Measurements from ENCODE around the gene PEX11G.

PEX11G gene

GRCh38 chr19:7505682-7506384 lies 17.0 kb upstream of the PEX11G start:
- H3K4me3 ChIP-seq: peak overlapping the region in 1 of 2 donors; percentile 10
- peaks cover 0 to 39% of the 10 kb centered on the region in 2 donors for H3K27me3 ChIP-seq
- TF ChIP-seq CTCF (IDR thresholded peaks at IDR 0.05): no peak
- H3K27ac ChIP-seq: peak overlapping the region in 1 of 2 donors; percentile 33
- H3K36me3 ChIP-seq: no peaks in the 10 kb centered on the region
- DNase-seq: no peak
- intact Hi-C loops (cut with DNase I; ENCODE audit: low total_unique reads): no loop called here
- H3K4me1 ChIP-seq: peaks cover 0 to 24% (median 16%) of the 10 kb centered on the region in 4 donors
- H3K9me3 ChIP-seq: no peaks in the 10 kb centered on the region

- Histone ChIP-seq H3K36me3 (no peaks in the 10 kb centered on the region), H3K4me3 (no peak overlapping the region), H3K9me3 (no peaks in the 10 kb centered on the region), H3K27ac (no peak overlapping the region), H3K27me3 (peaks cover 0 to 45% of the 10 kb centered on the region in 2 donors), H3K4me1 (peaks cover 0 to 28% (median 20%) of the 10 kb centered on the region in 4 donors)
- TF ChIP-seq CTCF (IDR thresholded peaks at IDR 0.05): no peak
- DNase-seq: no peak
- intact Hi-C loops (cut with DNase I; ENCODE audit: low total_unique reads): no loop called here
These were observed 16.4 kb upstream of the PEX11G start for GRCh38 chr19:7505288-7505681.

DNA sequence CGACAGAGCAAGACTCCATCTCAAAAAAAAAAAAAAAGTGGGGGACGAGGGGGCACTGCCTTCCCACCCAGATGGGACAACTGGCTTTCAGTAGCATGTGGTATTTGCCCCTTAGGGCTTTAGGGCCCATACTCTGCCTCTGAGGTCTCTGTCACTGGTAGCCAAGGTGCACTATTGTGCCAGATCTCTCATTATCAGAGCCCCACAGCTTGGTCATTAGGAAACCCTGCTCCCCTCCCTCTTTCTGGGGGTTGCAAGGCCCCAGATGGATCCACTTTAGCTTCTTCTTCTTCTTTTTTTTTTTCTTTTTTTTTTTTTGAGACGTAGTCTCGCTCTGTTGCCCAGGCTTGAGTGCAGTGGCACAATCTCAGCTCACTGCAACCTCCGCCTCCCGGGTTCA lies 15.8 kb upstream of the PEX11G start:
- TF ChIP-seq CTCF (IDR thresholded peaks at IDR 0.05): no peak
- Histone ChIP-seq H3K4me1 (peaks cover 0 to 28% (median 20%) of the 10 kb centered on the region in 4 donors), H3K36me3 (no peaks in the 10 kb centered on the region), H3K9me3 (no peaks in the 10 kb centered on the region), H3K27me3 (peaks cover 0 to 49% of the 10 kb centered on the region in 2 donors), H3K4me3 (no peak overlapping the region), H3K27ac (no peak overlapping the region)
- no peak for DNase-seq
- intact Hi-C loops (cut with DNase I; ENCODE audit: low total_unique reads): no loop called here

DNA sequence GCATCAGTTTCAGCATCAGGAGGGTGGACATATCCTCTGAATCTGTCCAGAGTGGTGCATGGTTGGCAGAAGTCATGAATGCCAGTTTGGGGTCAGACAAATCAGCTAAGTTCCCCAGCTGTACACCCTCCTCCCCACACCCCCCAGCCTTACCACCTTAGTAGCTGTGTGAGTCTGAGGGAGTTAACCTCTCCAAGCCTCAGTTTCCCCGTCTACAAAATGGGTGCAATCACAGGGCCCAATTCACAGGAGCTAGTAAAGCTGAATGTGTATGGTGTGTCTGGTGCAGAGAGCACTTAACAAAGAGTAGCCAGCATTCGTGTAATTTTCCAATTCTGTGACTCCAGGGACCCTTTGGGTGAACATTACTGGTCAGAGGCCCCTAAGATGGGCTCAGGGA lies 13.7 kb upstream of the PEX11G start:
- DNase-seq: no peak
- intact Hi-C loops (cut with DNase I; ENCODE audit: low total_unique reads): no loop called here

GRCh38 chr19:7500811-7501450 lies 12.1 kb upstream of the PEX11G start:
- intact Hi-C loops (cut with DNase I; ENCODE audit: low total_unique reads): no loop called here
- H3K36me3 ChIP-seq: no peaks in the 10 kb centered on the region
- no peak for TF ChIP-seq CTCF (IDR thresholded peaks at IDR 0.05)
- no peak overlapping the region for H3K27ac ChIP-seq
- no peak for DNase-seq
- H3K4me3 ChIP-seq: peak overlapping the region; percentile 29 to 54
- H3K27me3 ChIP-seq: peaks cover 0 to 53% of the 10 kb centered on the region in 2 donors
- no peaks in the 10 kb centered on the region for H3K9me3 ChIP-seq
- peaks cover 0 to 17% (median 14%) of the 10 kb centered on the region in 4 donors for H3K4me1 ChIP-seq

More for the DNA sequence above, 13.7 kb upstream of the PEX11G start:
- Histone ChIP-seq H3K27ac (no peak overlapping the region), H3K27me3 (peaks cover 0 to 53% of the 10 kb centered on the region in 2 donors), H3K4me1 (peaks cover 0 to 23% (median 20%) of the 10 kb centered on the region in 4 donors), H3K4me3 (no peak overlapping the region), H3K36me3 (no peaks in the 10 kb centered on the region), H3K9me3 (no peaks in the 10 kb centered on the region)
- TF ChIP-seq CTCF (IDR thresholded peaks at IDR 0.05): no peak
